Liver (tissue), 9 donors: ENCODE data around the gene LYVE1. TPM values are rescaled to one million over a fixed set of nuclear protein-coding genes. Genes with fewer than 3 reads are reported as not detected.

ENCODE experiments used
- DNase-seq: peaks from one replicate; pipeline ENCODE4 v3.0.0-alpha.2; 2017; ENCODE audit warnings: low spot score
- H3K27ac ChIP-seq, 2 donors: one replicate each; pipeline ENCODE4 v1.7.0; 2013; ENCODE audit warnings: inconsistent platforms in 2 of 2, low read length in 2 of 2, control low read depth in 1 of 2, low read depth in 1 of 2, mild to moderate bottlenecking in 1 of 2
- H3K27me3 ChIP-seq, 4 donors: one replicate each; pipeline versions ENCODE4 v1.6.1 to v1.7.0; 2013; ENCODE audit warnings: low read length in 3 of 4, inconsistent platforms in 1 of 4, mild to moderate bottlenecking in 1 of 4, moderate library complexity in 1 of 4; ENCODE audit not compliant: control insufficient read depth in 4 of 4, insufficient read depth in 4 of 4
- H3K36me3 ChIP-seq, 4 donors: one replicate each; pipeline versions ENCODE4 v1.6.1 to v1.7.0; 2013; ENCODE audit warnings: low read length in 3 of 4, mild to moderate bottlenecking in 3 of 4, low read depth in 1 of 4, moderate library complexity in 1 of 4; ENCODE audit not compliant: control insufficient read depth in 4 of 4, insufficient read depth in 3 of 4
- H3K4me1 ChIP-seq, 4 donors: one replicate each; pipeline versions ENCODE4 v1.6.1 to v1.7.0; 2013; ENCODE audit warnings: low read length in 3 of 4, mild to moderate bottlenecking in 3 of 4, moderate library complexity in 1 of 4; ENCODE audit not compliant: control insufficient read depth in 4 of 4, insufficient read depth in 4 of 4
- H3K4me3 ChIP-seq, 3 donors: one replicate each; pipeline versions ENCODE4 v1.6.1 to v1.7.0; 2013; ENCODE audit warnings: low read length in 3 of 3, control low read depth in 1 of 3, low read depth in 1 of 3, mild to moderate bottlenecking in 1 of 3
- H3K9ac ChIP-seq, 2 donors: one replicate each; pipeline ENCODE4 v1.7.0; 2013; ENCODE audit warnings: low read length in 2 of 2, mild to moderate bottlenecking in 2 of 2, moderate library complexity in 2 of 2, control low read depth in 1 of 2, low read depth in 1 of 2
- H3K9me3 ChIP-seq, 4 donors: one replicate each; pipeline versions ENCODE4 v1.6.1 to v1.7.0; 2013; ENCODE audit warnings: low read length in 3 of 4; ENCODE audit not compliant: control insufficient read depth in 4 of 4
- FOXA2 ChIP-seq: IDR thresholded peaks from 2 replicates; pipeline ENCODE4 v1.6.1; 2016; ENCODE audit warnings: antibody characterized with exemption
- GABPA ChIP-seq, 2 donors: IDR thresholded peaks in 1 of 2; conservative IDR thresholded peaks in 1 of 2; 2 replicates each; pipeline ENCODE4 v1.6.1; 2016; ENCODE audit warnings: antibody characterized with exemption in 2 of 2, mild to moderate bottlenecking in 1 of 2, moderate library complexity in 1 of 2
- HNF4A ChIP-seq, 2 donors: conservative IDR thresholded peaks; 2 replicates each; pipeline ENCODE4 v1.6.1; 2016; ENCODE audit warnings: antibody characterized with exemption in 2 of 2, mild to moderate bottlenecking in 2 of 2
- NR2F2 ChIP-seq: IDR thresholded peaks from 2 replicates; pipeline ENCODE4 v1.6.1; 2016; ENCODE audit warnings: antibody characterized with exemption
- RXRA ChIP-seq, 2 donors: IDR thresholded peaks; 2 replicates each; pipeline ENCODE4 v1.6.1; 2017 to 2018; ENCODE audit warnings: antibody characterized with exemption in 2 of 2, mild to moderate bottlenecking in 1 of 2
- TAF1 ChIP-seq: conservative IDR thresholded peaks from 2 replicates; pipeline ENCODE4 v1.6.1; 2016; ENCODE audit warnings: antibody characterized with exemption, mild to moderate bottlenecking
- YY1 ChIP-seq: IDR thresholded peaks from 2 replicates; pipeline ENCODE4 v1.6.1; 2016; ENCODE audit warnings: antibody characterized with exemption, mild to moderate bottlenecking
- WGBS: extraction: QIAGEN DNeasy Blood & Tissue Kit; methylation state at CpG from one replicate; pipeline ENCODE4 v1.1.7; 2013; 5-methylcytosine and 5-hydroxymethylcytosine counted together
- polyA plus RNA-seq, 2 donors: library from polyadenylated mRNA; stranded (reverse) in 1 of 2; unstranded in 1 of 2; fragments of 200-250 nt in 1 of 2; fragments of >200 nt in 1 of 2; fragmentation: Nextera tagmentation in 1 of 2; extraction: Ambion mirVana in 1 of 2; gene quantifications; one replicate each; pipeline versions ENCODE4 v1.2.1 to v1.2.3, GENCODE V29; 2013 to 2015
- total RNA-seq, 2 donors: library from RNA; depleted of rRNA; stranded (reverse); fragments of >200 nt; gene quantifications; one replicate each; pipeline ENCODE4 v1.2.3, GENCODE V29; 2014
- TF ChIP-seq, protein P1 (sequence below): IDR thresholded peaks from 2 replicates; pipeline ENCODE4 v1.6.1; 2016; ENCODE audit warnings: antibody characterized with exemption
- TF ChIP-seq, protein P2 (sequence below): IDR thresholded peaks from 2 replicates; pipeline ENCODE4 v1.6.1; 2016; ENCODE audit warnings: antibody characterized with exemption
- TF ChIP-seq, protein P3 (sequence below): fragments of 150-350 bp; IDR thresholded peaks from 2 replicates; pipeline ENCODE4 v1.5.1; 2017; ENCODE audit warnings: improper control_type of control experiment, low read depth, low read length; ENCODE audit not compliant: missing input control
- TF ChIP-seq, protein P4 (sequence below): IDR thresholded peaks from 2 replicates; pipeline ENCODE4 v1.6.1; 2016; ENCODE audit warnings: antibody characterized with exemption, mild to moderate bottlenecking
- donor health status: healthy.
- donor health status: healthy.
- donor health status: healthy.
- donor health status: healthy.
- donor health status: healthy.

LYVE1 gene
- total and polyA plus RNA-seq, 4 donors = 11.3 to 46.7 (median 28.3) TPM

DNA sequence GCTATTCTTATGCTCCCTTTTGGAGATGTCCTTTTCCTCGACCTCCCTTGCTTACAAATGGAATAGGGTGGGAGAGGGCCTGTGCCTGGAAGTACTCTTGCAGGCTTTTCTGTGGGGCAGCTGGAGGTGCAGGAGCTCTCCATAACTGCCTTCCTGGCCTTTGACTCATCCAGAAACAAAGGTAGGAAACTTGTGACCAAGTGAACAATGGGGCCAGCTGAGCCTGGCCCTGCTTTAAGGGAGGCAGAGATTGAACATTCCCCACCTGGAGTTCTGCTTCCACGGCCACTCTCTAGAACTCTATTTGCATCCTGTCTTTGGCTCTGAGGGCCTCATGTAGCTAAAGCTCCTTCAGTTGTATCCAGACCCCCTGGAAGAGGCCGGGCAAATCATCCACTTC lies 5.1 kb upstream of the LYVE1 start:
- TF ChIP-seq NR2F2 = no peak
- H3K9me3 ChIP-seq = no peaks in the 10 kb centered on the region
- H3K9ac ChIP-seq = no peak overlapping the region
- DNase-seq = no peak
- H3K4me3 ChIP-seq = no peak overlapping the region
- H3K36me3 ChIP-seq = no peaks in the 10 kb centered on the region
- H3K27me3 ChIP-seq = peaks cover 0 to 2% (median 0%) of the 10 kb centered on the region in 4 donors
- no peak overlapping the region for H3K27ac ChIP-seq
- H3K4me1 ChIP-seq = no peaks in the 10 kb centered on the region
- 80% methylated on average over 3 of the region's 3 CpGs for WGBS

DNA sequence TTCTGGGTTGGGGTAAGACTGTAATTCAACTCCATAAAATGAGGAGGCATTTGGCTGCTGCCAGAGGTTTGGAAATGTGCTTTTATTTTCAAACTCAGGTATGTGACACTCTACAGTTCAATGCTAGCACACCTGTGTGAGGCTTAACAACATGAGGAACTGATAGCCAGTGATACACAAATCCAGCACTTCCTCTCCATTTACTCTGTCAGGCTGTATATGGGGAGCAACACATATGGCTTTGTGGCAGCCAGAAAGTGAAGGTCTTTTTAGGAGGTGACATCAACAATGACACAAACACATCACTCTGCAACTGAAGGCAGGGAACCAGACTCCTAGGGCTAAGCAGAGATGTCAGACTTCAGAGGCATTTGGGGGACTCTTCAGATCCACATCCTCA lies 4.6 kb upstream of the LYVE1 start:
- no peaks in the 10 kb centered on the region for H3K9me3 ChIP-seq
- no peaks in the 10 kb centered on the region for H3K36me3 ChIP-seq
- no peak overlapping the region for H3K27ac ChIP-seq
- TF ChIP-seq, protein P1, sequence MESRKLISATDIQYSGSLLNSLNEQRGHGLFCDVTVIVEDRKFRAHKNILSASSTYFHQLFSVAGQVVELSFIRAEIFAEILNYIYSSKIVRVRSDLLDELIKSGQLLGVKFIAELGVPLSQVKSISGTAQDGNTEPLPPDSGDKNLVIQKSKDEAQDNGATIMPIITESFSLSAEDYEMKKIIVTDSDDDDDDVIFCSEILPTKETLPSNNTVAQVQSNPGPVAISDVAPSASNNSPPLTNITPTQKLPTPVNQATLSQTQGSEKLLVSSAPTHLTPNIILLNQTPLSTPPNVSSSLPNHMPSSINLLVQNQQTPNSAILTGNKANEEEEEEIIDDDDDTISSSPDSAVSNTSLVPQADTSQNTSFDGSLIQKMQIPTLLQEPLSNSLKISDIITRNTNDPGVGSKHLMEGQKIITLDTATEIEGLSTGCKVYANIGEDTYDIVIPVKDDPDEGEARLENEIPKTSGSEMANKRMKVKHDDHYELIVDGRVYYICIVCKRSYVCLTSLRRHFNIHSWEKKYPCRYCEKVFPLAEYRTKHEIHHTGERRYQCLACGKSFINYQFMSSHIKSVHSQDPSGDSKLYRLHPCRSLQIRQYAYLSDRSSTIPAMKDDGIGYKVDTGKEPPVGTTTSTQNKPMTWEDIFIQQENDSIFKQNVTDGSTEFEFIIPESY = no peak
- TF ChIP-seq, protein P2, sequence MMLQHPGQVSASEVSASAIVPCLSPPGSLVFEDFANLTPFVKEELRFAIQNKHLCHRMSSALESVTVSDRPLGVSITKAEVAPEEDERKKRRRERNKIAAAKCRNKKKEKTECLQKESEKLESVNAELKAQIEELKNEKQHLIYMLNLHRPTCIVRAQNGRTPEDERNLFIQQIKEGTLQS = no peak
- TF ChIP-seq, protein P3, sequence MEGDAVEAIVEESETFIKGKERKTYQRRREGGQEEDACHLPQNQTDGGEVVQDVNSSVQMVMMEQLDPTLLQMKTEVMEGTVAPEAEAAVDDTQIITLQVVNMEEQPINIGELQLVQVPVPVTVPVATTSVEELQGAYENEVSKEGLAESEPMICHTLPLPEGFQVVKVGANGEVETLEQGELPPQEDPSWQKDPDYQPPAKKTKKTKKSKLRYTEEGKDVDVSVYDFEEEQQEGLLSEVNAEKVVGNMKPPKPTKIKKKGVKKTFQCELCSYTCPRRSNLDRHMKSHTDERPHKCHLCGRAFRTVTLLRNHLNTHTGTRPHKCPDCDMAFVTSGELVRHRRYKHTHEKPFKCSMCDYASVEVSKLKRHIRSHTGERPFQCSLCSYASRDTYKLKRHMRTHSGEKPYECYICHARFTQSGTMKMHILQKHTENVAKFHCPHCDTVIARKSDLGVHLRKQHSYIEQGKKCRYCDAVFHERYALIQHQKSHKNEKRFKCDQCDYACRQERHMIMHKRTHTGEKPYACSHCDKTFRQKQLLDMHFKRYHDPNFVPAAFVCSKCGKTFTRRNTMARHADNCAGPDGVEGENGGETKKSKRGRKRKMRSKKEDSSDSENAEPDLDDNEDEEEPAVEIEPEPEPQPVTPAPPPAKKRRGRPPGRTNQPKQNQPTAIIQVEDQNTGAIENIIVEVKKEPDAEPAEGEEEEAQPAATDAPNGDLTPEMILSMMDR = no peak
- TF ChIP-seq, protein P4, sequence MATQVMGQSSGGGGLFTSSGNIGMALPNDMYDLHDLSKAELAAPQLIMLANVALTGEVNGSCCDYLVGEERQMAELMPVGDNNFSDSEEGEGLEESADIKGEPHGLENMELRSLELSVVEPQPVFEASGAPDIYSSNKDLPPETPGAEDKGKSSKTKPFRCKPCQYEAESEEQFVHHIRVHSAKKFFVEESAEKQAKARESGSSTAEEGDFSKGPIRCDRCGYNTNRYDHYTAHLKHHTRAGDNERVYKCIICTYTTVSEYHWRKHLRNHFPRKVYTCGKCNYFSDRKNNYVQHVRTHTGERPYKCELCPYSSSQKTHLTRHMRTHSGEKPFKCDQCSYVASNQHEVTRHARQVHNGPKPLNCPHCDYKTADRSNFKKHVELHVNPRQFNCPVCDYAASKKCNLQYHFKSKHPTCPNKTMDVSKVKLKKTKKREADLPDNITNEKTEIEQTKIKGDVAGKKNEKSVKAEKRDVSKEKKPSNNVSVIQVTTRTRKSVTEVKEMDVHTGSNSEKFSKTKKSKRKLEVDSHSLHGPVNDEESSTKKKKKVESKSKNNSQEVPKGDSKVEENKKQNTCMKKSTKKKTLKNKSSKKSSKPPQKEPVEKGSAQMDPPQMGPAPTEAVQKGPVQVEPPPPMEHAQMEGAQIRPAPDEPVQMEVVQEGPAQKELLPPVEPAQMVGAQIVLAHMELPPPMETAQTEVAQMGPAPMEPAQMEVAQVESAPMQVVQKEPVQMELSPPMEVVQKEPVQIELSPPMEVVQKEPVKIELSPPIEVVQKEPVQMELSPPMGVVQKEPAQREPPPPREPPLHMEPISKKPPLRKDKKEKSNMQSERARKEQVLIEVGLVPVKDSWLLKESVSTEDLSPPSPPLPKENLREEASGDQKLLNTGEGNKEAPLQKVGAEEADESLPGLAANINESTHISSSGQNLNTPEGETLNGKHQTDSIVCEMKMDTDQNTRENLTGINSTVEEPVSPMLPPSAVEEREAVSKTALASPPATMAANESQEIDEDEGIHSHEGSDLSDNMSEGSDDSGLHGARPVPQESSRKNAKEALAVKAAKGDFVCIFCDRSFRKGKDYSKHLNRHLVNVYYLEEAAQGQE = no peak
- TF ChIP-seq FOXA2 (no peak), HNF4A (conservative IDR thresholded peaks at IDR 0.05) (no peak), RXRA (IDR thresholded peaks at IDR 0.05) (no peak), GABPA (IDR thresholded peaks at IDR 0.05 in 1 of 2, conservative IDR thresholded peaks at IDR 0.05 in 1 of 2) (no peak), TAF1 (no peak), YY1 (no peak)
- no peaks in the 10 kb centered on the region for H3K4me1 ChIP-seq
- H3K4me3 ChIP-seq = no peak overlapping the region
- H3K9ac ChIP-seq = no peak overlapping the region
- no peak for DNase-seq
- peaks cover 0 to 2% (median 0%) of the 10 kb centered on the region in 4 donors for H3K27me3 ChIP-seq
